GM19025 (cell line): ENCODE data around the gene CDH22.

Experiments used
- ATAC-seq: cut with Tn5 transposase; IDR thresholded peaks from one replicate; pipeline ENCODE4 v1.9.1; 2021; ENCODE audit warnings: mild to moderate bottlenecking, low read depth, moderate library complexity; ENCODE audit not compliant: unreplicated experiment

The CDH22 gene

GRCh38 chr20:46272389-46273047, 35.8 kb downstream of the CDH22 start:
- ATAC-seq, result no peak

DNA sequence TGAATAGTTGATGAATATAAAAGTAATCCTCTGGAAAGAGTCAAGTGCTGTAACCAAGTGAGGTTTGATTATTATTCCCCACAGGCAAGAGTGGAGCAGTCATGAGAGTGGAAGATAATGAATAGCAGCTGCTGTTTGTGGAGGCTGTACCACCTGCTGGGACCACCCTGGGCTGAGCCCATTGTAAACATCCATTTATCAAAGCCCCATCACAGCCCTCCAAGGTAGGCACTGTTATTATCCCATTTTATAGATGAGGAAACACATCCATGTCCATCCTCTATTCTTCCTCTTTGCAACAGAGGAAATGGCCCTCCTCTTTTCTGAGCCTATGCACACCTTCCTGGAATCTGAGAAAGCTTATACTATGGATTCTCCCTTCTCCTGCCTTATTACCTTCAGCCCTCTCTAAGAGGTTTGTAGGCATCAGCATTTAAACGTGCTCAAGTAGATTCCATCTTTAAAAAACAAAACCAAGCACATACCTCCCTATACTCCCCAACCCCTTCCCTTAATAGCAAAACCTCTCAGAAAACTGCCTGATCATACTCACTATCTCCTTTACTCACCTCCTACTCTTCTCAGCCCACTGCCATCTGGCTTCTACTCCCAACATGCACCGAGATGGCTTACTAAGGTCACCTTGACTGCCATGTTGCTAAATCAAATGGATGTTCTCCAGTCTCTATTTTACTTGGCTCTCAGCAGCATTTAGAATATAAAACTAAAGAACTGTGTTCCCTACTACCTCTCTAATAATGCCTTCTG, 37.1 kb downstream of the CDH22 start:
- no peak for ATAC-seq

- ATAC-seq, result no peak
Observed at GRCh38 chr20:46269372-46269771, 38.9 kb downstream of the CDH22 start.

DNA sequence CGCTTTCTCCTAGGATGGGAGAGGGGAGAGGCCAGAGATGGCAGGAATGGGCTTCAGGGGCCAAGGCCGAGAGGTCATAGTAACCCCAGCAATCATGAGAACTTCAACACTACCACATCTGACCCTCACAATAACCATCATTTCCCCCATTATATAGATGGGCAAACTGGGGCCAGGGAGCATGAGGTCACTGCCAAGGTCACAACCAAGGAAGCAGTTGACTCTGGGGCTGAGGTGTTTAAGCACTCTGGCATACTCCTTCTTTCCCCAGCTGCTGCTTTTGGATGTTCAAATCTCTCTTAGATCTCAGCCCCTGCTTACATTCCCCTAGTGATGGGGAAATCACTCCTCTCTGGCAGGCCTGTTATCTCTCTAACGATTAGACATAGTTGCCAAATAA, 39.6 kb downstream of the CDH22 start:
- no peak for ATAC-seq

DNA sequence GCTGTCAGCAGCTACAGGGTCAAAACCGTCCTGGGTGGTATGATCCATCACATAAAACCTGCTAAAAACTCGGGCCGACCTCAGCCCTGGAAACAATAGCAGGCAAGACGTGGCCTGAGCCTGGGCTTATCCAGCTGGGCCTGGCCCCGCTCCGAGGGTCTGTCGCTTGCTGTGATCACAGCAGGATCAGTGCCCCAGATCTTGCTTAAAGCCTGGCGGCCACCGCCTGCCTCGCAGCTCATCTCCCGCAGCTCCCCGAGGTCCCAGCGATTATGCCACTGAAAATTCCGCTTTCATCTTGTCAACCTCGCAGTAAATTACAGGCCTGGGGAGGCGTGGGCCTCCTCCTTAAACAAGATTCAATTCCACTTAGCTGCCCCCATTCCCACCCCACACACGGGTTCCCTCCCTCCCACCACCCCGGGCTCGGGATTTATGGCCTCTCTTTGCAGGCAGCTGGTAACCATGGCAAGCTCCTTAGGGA, 40.1 kb downstream of the CDH22 start:
- no peak for ATAC-seq

- no peak for ATAC-seq
Observed at GRCh38 chr20:46267108-46268105, 40.9 kb downstream of the CDH22 start.

DNA sequence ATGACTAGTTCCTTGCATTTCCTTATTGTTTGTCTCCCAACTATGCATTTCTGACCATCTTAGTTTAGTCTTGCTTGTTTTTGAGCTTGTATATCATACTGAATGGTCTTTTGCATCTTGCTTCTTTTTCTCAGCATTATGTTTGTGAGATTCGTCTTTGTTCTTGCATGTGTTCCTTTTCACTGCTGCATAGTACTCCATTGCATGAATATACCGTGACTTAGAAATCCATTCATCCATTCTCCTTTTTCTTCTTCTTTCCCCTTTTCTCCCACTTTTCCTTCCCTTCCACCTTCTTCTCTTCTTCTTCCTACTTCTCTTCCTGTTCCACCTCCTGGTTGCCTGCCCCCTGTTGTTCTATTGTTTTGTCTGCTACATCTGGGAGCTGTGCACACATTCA, 42.8 kb downstream of the CDH22 start:
- no peak for ATAC-seq

GRCh38 chr20:46264391-46265266, 43.7 kb downstream of the CDH22 start:
- ATAC-seq, result no peak

DNA sequence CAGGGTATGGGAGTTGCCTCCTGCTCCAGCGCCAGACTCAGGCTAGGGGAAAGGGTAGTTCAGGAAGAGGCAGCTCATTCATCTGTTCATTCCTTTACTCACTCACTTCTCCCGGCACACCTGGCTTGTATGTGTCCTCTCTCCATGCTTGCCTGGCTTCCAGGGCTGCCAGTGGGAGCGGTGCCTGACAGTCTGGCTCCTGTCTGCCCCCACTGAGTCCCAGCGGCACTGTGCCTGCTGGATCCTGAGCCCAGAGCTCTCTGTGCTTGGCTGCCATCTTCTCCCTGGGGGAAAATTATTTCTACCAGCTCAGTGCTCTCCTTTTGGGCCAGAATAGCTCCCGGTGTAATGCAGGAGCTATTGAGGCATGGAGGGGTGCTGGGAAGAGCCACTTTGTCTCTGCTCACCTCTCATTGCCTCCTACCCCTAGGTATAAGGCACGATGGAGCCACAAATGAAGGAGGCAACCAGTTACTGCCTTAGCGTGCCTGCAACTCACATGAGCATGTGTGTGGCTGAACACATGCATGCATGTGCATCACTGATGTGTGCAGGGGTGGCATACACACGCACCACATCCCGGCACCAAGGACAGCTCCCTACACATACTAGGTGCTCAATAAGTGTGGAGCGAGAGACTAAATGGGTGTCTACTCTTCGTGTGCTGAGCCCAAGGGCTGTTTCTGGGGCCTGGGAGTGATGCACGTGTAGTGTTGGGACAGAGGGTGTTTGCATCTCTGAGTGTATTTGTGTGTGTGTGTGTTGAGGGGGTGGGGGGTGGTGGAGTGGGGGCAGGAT, 46.6 kb downstream of the CDH22 start:
- ATAC-seq, result no peak

- no peak for ATAC-seq
Observed at GRCh38 chr20:46260936-46261454, 47.3 kb downstream of the CDH22 start.

DNA sequence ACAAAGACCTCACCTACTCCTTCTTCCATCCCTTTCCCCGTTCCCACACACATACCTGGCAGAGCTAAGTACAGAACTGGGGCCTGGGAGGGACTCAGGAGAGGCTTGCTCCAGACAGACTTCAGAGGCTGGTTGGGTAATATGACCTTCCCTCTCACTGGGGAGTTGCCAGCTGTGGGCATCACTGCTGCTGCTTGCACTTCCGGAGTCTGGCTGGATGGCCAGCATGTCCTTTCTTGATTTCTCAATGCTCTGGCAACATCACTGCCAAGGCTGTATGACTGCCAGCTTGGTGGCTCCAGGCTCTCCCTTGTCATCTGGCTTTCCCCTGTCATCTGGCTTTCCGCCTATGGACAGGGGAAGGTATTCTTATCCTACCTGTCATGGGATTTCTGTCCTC, 47.8 kb downstream of the CDH22 start:
- no peak for ATAC-seq

DNA sequence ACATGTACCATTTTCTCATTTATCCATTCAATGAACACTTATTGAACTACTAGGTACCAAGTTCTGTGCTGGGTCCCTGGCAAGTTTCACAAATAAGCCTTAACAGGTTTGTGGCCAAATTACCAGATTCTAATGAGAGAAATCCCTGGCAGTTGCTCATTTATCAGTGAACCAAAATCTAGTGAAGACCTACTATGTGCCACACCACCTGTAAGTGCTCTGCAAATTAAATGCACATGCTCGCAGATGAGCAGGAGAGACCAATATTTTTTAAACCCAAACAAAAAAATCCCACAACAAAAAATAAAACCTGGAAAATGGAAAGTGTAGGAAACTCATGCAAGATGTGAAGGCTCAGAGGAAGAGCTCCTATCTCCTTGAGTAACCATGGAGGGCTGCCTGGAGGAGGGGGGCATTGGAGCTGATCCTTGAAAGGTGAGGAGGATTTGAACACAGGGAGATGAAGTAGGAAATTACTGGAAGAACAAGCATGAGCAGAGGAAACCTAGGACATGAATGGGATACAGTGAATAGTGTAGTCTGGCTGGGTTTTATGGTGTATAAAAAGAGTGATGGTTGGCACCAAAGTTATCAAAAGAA, 48.9 kb downstream of the CDH22 start:
- ATAC-seq, result no peak

GRCh38 chr20:46257887-46258286, 50.4 kb downstream of the CDH22 start:
- no peak for ATAC-seq

- ATAC-seq, result no peak
Observed at GRCh38 chr20:46256293-46256692, 52.0 kb downstream of the CDH22 start.

DNA sequence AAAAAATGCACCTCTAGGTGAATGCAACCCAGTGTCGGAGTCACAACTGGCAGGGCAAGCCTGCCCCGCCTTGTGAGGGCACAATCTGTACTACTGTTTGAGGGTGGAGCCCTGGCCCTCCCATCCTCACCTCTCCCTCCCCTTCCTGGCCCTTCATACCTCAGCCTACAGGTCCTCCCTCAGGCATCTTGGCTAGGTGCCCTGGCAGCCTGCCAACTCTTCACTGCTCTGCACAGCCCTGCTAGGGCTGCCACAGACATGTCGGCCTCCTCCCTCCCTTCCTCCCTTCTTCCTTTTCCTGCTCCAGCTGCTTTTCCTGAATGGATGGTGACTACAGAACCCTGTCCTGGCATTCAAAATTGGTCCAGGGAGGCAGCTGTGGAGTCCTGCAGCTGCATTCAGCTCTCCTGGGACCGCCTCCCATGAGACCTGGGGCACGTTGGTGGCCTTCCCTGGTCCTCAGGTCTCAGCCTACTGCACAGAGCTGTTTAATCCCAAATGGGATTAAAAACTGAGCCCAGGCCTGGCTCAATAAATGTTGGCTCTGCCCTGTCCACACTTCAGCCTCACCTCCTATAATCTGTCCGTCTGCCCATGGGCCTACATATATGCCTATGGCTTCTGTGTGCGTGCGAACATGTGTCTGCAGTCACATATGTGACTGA, 52.7 kb downstream of the CDH22 start:
- no peak for ATAC-seq

- ATAC-seq, result no peak
Observed at GRCh38 chr20:46253391-46253790, 54.9 kb downstream of the CDH22 start.

GRCh38 chr20:46252352-46253091, 55.8 kb downstream of the CDH22 start:
- no peak for ATAC-seq
